Stimulated activated CD4-positive, alpha-beta T cell treated with anti-CD3 and anti-CD28 coated beads, Interleukin-2, amount 100 ng/mL, for 4 hours (primary cell): ENCODE measurements around the gene ARL6IP1.

Experiments used
- DNase-seq: peaks from one replicate; pipeline ENCODE4 v3.0.0-alpha.2; 2020; ENCODE audit warnings: low read depth

Gene ARL6IP1

DNA sequence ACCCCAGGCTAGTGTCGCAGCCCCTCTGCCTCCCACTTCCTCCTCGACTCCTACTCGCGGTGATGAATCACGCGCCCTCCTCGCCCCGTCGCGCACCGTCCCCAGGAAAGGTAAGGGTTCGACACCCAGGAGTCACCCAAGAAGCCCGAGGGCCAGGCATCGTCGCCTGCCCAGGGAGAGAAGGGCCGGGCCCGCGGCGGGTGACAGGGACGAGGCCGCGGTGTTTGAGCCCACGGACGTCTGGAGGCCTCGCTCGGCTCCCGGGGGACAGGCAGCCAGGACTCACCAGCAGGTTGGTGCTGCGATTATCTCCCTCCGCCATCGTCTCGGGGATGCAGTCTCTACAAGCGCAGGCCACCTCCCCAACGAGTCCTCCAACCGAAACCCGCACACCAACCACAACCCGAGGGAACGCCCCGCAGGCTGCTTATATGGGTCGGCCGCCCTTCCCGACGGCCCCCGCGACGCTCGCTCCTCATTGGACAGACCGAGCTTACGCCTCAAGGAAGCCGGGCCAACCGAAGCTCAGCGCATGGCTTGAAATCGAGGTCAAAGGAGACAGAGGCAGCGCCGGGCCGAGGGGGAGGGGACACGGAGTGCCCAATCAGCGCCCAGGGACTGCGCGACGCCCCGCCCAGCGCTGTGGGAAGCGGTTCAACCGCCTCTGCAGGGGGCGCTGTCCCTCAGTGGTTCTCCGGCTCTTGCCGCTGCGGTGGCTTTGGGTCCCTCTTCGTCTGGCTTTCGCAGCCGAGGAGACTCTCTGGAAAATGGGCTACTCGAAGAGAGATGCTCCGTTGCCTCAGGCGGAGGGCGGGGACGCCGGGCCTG, at the start of gene ARL6IP1:
TSS of gene ARL6IP1 (minus strand) at position 405 of the 828 bp plus-strand sequence. CDS start at position 322, 83 bp downstream.
- DNase-seq, result peak; percentile 99

DNA sequence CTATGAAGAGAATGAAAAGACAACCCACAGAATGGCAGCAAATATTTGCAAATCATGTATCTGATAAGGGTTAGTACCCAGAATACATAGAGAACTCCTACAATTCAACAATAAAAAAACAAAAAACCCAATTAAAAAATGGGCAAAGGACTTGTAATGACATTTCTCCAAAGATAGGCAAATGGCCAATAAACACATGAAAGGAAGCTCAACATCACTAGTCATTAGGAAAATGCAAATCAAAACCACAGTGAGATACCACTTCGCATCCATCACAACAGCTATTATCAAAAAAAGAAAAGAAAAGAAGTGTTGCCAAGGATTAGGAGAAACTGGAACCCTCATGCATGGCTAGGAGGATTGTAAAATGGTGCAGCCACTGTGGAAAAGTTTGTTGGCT, 45.1 kb upstream of the ARL6IP1 start:
- DNase-seq, result no peak

DNA sequence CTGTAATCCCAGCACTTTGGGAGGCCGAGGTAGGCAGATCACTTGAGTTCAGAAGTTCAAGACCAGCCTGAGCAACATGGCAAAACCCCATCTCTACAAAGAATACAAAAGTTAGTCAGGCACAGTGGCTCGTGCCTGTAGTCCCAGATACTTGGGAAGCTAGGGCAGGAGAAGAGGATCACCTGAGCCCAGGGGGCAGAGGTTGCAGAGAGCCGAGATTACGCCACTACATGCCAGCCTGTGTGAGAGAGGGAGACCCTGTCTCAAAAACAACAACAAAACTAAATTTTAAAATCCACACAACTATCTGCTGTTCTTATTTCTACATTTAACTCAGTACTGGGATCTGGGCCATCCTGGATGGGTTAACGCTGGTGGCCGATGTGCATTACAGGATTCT, 41.2 kb upstream of the ARL6IP1 start:
- no peak for DNase-seq

DNA sequence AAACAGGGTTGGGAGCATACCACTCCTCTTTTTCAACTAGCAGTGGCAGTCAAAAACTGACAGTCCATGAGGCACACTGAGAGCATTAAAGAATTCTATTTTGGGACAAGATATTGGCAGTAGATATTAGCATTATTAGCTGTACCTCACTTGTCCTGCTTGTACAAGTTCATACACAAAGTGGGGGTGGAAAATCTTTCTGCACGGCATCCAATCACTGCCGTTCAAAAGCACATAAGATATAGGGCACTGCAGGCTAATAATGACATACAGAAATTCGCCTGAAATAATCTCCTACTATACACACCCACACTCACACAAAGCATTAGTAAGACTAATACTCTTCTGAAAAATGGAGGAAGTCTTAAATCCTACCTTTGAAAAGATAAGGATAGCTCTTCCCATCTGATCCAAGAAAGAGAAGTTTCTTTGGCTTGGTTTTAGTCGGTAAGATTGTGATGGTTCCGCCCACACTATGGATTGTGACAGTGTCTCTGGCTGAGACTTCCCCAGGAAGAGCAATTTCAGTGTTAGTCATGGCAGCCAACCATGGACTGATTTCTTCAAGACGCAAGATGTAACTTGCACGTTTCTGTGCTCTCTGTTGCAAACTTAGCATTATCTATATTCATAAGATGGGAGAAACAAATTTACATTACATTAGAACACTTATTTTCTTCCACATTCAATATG, 40.6 kb upstream of the ARL6IP1 start:
- no peak for DNase-seq

DNA sequence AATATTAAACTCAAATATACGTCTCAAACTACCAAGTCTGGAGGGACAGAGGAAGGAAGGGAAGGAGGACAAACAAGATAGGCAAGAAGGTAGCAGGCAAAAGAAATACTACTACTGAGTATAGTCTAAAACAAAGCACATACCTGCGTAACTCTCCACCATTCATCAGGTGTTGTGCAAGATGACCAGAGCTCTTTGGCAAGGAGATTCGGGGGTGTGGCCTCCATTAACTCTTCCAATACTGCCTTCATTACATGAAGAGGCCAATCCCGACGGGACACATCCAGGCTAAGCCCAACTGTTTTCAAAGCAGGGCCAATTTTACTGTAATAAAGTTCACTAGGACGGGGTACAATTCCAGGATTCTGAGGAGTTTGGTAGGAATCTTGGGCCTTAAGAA, 38.2 kb upstream of the ARL6IP1 start:
- DNase-seq, result no peak

DNA sequence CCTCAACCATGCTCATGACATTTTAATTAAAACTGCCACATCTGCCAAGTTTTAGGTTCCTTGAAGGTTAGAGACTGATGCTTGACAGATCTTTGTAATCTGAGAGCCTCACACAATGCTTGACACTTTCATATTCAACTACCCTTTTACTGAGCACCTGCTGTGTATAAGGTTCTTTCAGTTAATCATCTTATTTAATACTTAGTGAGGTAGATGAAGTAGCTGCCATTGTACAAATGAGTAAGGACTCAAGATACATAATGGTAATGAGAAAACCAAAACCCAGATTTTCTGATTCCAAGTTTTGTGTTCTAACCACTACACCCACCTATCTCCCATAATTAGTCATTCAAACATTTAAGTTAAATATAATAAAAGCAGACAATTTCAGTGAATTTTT, 35.4 kb upstream of the ARL6IP1 start:
- DNase-seq, result no peak

DNA sequence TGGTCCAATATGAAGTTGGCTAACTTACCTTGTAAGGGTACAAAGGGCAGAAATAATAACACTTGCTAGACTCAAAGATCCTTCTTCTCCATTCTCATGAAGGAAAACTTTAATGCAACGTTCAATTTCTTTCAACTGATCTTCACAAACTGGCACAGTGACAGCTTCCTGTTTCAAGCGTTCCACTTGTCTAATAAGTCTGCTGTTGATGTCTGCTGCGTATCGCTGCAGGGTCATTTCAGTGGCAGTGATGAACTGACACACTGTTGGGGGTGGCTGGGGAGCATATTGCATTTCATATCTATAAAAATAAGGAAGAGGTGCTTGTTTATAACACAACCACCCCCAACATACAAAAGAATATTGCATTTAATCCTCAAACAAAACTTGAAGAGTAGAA, 33.5 kb upstream of the ARL6IP1 start:
- DNase-seq, result no peak

DNA sequence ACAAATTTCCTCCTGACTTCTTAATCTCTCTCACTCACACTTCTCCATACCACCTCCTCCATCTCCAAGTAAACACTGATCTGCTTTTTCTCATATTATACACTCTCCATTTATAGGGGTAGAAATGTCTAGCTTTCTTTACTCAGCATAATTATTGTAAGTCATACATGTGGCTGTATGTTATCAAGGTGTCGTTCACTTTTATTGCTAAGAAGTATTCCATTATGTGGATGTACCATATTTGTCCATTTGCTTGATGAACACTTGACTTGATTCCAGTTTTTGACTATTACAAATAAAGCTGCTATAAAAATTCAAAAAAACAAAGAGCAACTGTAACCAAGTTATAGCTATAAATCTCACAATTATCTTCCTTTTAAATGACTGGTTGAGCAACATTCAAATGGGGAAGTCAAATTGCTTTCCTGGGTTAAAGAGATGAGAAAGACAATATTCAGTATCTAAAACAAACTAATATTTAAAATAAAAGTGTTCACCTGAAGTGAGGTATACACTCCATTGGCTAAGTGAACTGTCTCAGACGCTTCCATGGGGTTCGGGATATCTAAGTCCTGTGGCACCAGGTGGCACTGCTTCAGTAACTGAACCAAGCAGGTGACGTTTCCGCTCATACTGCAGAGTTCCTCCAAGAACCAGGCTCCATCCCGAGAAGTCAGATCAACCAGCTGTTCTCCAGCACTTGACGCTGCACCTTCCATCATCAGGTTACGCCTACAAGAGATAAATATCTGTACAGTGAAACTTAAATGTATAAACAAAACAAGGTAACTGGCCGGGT, 32.6 kb upstream of the ARL6IP1 start:
- no peak for DNase-seq

DNA sequence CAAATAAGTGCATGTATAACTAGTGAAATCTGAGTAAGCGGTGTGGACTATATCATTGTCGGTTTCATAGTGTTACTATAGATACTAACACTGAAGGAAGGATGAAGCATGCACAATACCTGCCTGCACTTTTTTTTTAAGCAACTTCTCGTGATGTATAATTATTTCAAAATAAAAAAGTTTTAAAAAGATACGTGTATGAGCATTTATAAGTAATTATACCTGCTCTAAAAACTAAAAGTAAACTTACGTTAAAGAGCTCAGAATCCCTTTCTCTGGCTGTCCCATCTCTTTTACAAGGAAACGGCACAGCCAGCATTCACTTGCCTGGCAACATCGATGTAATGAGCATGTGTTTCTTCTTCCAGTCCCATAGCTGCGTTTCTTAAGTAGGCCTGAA, 31.3 kb upstream of the ARL6IP1 start:
- DNase-seq, result no peak

DNA sequence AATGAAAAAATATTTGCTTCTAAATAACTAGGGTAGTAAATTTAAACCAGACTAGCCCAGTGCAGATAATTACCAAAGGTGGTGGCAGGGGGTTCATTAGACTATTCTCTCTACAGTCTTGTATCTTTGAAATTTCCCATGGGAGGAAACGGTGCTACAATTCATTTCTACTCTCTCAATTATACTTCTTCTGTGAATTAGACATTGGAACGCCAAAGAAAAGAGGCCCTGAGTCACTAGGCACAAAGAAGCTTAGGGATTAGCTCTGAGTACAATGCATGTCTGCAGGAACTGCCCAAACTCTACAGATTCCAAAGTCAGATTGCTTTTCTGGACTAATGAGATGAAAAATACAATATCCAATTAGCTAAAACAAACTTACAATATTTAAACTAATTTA, 30.7 kb upstream of the ARL6IP1 start:
- no peak for DNase-seq

DNA sequence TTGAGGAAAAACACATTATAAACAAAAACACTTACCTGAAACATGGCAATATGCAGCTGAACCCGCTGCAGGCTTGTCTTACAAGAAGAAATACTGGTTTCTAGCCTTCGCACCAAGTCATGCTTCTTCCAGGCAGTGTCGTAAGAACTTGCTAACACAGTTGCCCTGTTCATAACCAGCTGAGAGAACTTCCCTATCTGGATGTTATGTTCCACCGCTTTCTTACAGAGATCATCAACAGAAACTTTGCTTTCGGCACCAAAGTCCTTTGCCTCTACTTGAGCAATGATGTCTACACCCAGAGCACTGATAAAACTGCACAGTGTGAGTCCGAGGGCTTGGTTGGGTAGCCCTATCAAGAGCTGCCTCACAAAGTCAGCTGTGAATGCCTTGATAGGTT, 27.9 kb upstream of the ARL6IP1 start:
- no peak for DNase-seq

DNA sequence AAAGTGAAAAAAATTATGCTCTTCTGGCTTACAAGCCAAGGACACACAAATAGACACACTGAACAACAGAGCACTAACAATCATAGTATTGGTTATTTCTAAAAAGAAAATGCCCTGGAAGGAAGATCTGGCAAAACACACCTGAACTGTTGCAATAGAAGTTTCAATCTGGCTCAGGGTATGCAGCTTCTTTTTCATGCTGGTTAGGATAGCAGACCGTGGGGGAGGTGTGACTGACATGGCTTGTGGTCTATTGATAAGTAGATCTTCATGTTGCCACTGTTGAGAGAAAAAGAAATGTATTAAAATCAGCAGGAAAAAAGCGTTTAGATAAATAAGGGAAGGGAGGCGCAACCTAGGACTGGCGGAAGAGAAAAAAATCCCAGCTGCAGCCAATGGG, 26.5 kb upstream of the ARL6IP1 start:
- DNase-seq, result no peak

DNA sequence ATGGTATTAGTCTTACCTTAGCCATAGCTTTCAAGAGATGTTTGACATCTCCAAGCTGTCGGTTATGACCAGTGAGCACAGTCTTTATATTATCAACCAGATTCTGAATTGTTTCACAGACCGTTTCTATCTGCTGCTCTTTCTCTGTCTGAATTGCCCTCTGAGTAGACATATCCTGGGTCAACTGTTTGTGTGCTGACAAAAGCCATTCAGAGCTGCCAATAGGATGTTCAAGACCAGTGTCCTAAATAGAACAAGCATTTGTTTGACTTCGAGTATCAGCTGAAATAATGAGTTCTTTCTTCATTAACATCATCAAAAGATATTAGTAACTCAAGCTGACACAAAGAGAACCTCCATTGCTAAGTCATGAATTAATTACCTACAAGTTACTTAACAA, 14.9 kb upstream of the ARL6IP1 start:
- DNase-seq, result no peak

DNA sequence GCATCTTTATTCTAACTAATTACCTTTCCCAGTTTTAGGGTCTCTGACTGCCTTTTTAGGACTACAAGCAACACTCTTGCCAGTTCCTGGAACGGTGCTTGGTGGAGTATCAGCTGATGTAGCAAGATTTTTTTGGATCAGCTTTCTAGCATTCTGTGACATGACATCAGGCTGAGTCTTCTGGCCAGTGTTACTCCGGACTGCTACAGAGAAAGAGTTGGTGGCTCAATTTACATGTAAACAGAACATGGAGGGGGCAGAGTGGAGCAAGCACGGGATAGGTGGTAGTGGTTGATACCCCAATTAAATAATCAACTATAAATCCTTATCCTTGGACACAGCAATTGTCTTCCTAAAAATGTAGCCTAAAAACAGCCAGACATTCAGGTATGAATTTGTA, 10.6 kb upstream of the ARL6IP1 start:
- DNase-seq, result no peak

DNA sequence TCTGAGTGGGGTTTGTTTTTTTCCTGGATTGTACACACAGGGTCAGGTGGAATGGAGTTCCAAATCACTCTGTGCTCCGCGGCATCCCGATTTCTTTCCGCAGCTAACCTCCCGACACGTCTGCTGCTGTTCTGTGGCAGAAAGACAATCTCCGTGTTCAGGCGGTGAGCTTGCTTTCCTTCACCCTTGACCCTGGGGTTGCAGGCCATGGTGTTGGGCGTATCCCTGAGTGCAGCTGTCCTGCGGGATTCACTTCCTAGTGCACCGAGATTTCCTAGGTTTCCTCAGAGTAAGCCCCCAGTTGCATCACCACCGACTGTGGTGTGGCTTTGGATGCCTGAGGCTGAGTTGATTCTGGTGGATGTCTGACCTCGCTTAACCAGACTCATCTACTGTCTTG, 7.8 kb upstream of the ARL6IP1 start:
- DNase-seq, result no peak

DNA sequence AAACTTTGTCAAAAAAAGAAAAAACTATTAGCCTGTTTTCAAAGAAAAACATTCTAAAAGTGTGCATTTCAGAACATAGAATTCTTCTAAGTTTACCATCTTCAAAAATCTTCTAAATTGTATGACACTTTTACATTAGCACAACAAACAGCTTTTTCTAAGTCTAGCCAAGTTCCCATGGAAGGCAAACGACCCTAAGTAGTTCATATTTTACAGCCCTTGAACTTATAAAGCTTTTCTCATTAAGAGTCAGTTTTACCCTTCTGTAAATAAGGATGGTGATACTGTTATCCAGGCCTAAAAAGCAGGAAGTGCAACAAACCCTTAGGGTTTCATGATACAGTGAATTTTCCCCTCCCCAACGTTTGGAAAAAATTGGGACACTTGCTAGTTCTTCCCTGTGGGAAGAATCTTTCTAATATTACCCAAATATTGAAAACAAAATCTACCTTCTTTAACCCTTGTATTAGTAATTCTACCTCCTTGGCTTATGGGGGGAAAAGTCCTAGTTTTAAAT, 4.0 kb upstream of the ARL6IP1 start:
- no peak for DNase-seq

DNA sequence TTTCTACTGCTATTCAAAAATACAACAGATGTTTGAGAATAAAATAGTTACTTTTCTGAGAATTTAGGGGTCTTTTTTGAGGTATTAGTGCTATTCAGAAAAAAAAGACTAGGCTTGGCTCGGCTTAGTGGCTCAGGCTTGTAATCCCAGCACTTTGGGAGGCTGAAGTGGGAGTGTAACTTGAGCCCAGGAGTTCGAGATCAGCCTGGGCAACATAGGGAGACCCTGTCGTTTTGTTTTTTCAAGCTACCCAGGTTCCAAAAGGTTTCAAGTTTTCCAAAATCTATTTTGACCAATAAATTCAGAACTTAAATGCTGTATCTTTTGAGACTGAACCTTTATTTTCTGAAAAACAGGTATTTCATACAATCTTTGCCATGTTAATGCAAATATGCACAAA, 3.2 kb upstream of the ARL6IP1 start:
- no peak for DNase-seq

DNA sequence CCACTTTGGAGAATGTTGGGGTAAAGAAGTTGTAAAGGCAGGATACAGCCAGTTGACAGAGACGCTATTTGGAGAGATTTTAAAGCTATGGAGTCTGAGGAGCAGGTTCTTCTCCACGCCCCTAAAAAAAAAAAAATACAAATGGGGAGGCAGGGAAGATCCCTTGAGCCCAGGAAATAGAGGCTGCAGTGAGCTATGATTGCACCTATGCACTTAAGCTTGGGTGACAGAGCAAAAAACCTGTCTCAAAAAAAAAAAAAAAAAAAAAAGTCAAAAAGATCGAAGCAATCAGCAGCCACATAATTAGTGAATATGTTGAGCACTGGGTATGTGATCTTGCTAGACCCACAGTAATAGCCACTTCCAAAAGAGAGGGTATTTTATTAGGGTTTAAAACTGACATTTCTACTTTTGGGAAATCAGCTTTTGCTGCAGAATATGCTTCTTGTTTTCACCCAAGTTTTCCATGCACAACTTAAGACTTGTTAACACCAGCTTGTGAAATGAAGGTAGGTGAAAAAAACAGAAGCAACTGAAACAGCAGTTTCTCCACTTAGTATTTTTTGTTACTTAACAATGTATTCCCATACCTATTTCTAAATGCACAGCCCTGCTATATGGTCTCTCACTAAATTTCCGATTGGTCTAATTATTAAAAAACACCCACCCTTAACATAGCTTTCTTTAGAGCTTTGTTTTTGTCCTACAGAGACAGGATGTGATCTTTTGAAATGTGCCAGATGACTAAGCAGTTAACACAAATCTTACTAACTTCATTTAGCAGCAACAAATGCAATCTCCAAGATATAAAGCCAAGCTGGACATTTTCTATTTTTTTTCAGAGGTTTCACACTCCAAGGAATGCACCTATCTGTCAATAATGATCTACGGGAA, 2.5 kb upstream of the ARL6IP1 start:
- DNase-seq, result no peak

DNA sequence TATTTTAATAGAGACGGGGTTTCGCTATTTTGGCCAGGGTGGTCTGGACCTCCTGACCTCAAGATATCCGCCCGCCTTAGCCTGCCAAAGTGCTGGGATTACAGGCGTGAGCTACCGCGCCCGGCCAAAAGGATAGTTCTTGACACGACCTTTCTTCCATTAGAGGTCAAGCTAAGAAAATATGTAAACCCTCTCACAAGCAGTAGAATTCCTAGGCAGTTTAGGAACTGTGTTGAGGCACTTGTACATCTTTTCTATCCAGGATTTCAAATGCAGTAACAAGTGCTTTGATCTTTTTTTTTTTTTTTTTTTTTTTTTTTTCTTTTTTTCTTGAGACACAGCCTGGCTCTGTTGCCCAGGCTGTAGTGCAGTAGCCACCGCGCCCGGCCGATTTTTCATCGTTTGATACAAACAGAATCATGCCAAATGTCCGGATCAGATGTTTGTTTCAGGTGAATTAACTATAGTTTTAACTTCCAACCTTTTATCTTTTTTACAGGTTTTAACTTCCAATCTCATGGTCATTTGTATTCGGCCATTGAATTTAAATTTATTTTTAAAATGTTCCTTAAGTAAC, 1.5 kb upstream of the ARL6IP1 start:
- DNase-seq, result no peak

DNA sequence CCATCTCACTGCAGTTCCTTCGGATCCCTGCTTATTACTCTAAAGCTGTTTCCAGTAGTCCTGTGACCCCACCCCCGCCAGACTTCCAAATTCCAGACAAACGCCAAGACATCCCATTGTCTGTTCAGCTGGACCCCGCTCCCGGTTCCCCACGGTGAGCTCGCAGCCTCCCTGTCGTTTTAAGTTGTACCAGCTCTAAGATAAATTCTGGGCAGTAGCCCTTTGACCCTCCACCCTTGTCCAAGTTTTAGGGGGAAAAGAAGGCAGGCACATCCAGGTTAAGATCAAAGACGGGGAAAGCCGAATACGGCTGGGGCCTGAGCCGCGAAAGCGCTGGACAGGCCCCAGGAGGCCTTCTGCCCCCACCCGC, 589 bp downstream of the ARL6IP1 start:
- DNase-seq, result no peak

DNA sequence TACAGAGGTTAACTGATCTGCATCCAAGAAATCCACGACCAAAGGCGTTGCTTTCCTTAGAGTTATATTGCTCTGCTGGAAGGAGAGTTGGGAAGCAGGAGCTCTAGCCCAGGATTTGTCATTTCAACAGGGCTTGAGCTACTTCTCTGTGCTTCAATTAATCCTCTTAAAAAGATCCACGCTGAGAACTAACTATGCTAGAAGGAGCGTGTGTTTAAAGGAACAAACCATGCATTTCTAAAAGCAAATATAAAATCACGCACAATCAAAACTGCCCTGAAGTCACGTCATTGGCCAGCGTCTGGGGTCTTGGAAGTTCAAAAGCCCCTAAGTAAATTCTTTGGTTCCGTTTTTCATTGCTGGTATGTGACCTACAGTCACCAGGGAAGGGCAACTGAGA, 1.1 kb downstream of the ARL6IP1 start:
- no peak for DNase-seq
